CD4-positive, alpha-beta T cell treated with Interleukin-6 for 4 hours (primary cell): Measurements from ENCODE around the gene EML5.

Source experiments
- DNase-seq: peaks from one replicate; pipeline ENCODE4 v3.0.0-alpha.2; 2020; ENCODE audit warnings: mixed read lengths

EML5 gene

GRCh38 chr14:88612981-88613380, 179.8 kb downstream of the EML5 start:
- no peak for DNase-seq

GRCh38 chr14:88611878-88612277, 180.9 kb downstream of the EML5 start:
- no peak for DNase-seq

- no peak for DNase-seq
Observed at GRCh38 chr14:88607829-88608228, 184.9 kb downstream of the EML5 start.

- DNase-seq = no peak
Observed at GRCh38 chr14:88605594-88605993, 187.2 kb downstream of the EML5 start.

GRCh38 chr14:88604212-88604611, 188.5 kb downstream of the EML5 start:
- no peak for DNase-seq

- no peak for DNase-seq
Observed at GRCh38 chr14:88599761-88600439, 192.9 kb downstream of the EML5 start.

- no peak for DNase-seq
Observed at GRCh38 chr14:88599326-88599725, 193.4 kb downstream of the EML5 start.

GRCh38 chr14:88598097-88598675, 194.6 kb downstream of the EML5 start:
- no peak for DNase-seq

- DNase-seq = no peak
Observed at GRCh38 chr14:88597601-88598000, 195.2 kb downstream of the EML5 start.

GRCh38 chr14:88597038-88597437, 195.7 kb downstream of the EML5 start:
- no peak for DNase-seq

- DNase-seq = no peak
Observed at GRCh38 chr14:88592031-88592430, 200.7 kb downstream of the EML5 start.

- no peak for DNase-seq
Observed at GRCh38 chr14:88590173-88590572, 202.6 kb downstream of the EML5 start.

- DNase-seq = no peak
Observed at GRCh38 chr14:88588081-88588480, 204.7 kb downstream of the EML5 start.

GRCh38 chr14:88584451-88584850, 208.3 kb downstream of the EML5 start:
- DNase-seq = no peak

GRCh38 chr14:88576222-88576621, 216.5 kb downstream of the EML5 start:
- DNase-seq = no peak

GRCh38 chr14:88572117-88572516, 220.6 kb downstream of the EML5 start:
- DNase-seq = no peak

GRCh38 chr14:88568196-88568595, 224.6 kb downstream of the EML5 start:
- no peak for DNase-seq

GRCh38 chr14:88565427-88565826, 227.3 kb downstream of the EML5 start:
- no peak for DNase-seq

- no peak for DNase-seq
Observed at GRCh38 chr14:88563845-88564244, 228.9 kb downstream of the EML5 start.

- peak; percentile 89 for DNase-seq
Observed at GRCh38 chr14:88562831-88563686, 229.7 kb downstream of the EML5 start, which contains the start of gene ZC3H14. Gene ZC3H14 (plus strand): TSS chr14:88563037. CDS start chr14:88563134, 97 bp downstream.

- no peak for DNase-seq
Observed at GRCh38 chr14:88562532-88562830, 230.3 kb downstream of the EML5 start.
